CD4-positive, alpha-beta T cell treated with Interleukin-21 for 1 hour (primary cell): Measurements from ENCODE around the gene GTPBP1.

Source experiments
- DNase-seq: peaks from one replicate; pipeline ENCODE4 v3.0.0-alpha.2; 2020

GTPBP1 gene

DNA sequence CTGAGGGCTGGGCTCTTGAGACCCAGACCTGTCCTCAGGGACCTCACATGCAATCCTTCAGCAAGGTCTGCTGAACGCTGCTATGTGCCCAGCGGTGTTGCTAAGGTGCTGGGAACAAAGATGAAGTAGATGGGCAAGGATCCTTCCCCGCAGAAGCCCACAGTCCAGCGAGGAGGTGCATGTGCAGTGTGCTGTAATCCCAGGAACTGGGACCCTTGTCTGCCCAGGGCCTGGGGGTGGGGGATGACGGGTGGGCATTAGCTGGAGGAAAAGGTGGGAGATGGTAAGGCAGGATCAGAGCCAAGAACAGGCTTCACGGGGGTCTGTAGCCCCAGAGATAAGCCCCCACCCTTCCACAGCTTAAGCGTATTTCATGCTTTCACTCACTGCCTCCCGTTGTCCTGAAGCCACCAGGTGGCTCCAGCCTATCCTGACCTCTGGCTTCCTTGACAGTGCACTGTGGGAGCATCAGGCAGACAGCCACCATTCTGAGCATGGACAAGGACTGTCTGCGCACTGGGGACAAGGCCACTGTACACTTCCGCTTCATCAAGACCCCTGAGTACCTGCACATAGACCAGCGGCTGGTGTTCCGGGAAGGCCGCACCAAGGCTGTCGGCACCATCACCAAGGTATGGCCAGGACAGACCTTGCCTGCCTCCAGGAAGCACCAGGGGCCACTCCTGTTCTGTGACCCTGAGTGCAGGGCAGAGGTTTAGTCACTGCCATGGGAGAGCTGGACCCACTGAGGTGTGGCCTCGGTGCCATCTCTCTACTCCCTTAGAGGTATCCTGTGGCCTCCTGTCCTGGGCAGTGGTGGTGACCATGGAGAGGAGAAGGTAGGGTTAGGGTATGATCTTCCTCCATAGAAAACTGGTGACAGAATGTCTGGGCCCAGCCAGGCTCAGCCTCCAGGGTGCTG is 22.0 kb downstream of the GTPBP1 start:
- no peak for DNase-seq

DNA sequence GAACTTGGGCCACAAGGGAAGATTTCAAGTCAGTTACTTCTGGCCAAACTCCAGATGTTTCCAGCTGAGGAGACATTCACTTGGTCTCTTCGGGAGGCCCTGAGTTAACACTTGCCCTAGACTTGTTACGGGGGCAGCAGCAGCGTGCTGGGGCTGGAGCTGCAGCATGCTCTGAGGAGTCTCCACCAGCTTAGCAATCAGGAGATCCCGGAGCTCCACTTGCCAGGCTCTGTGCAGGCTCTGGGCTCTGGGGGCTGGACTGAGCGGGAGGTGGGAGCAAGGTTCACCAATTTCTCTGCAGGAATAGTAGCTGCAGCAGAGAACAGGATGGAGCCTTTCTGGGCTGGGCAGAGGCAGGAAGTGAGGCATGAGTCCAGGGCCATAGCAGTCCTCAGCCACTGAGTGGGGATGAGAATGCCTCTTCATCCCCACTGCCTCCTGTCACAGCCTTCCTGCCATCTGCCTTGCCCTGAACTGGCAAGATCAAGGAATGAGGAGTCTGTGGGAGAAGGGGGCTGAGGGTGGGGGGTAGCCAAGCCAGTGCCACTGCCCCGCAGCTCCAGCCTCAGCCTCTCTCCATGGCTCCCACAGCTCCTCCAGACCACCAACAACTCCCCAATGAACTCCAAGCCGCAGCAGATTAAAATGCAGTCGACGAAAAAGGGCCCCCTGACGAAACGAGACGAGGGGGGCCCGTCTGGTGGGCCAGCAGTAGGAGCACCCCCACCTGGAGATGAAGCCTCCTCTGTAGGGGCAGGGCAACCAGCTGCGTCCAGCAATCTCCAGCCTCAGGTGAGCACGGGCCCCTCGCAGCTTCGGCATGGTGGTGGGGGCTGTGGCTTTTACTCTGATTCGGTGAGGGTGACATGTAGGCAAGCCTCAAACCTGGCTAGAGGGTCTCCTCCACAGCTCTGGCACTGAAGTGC is 23.4 kb downstream of the GTPBP1 start:
- no peak for DNase-seq

DNA sequence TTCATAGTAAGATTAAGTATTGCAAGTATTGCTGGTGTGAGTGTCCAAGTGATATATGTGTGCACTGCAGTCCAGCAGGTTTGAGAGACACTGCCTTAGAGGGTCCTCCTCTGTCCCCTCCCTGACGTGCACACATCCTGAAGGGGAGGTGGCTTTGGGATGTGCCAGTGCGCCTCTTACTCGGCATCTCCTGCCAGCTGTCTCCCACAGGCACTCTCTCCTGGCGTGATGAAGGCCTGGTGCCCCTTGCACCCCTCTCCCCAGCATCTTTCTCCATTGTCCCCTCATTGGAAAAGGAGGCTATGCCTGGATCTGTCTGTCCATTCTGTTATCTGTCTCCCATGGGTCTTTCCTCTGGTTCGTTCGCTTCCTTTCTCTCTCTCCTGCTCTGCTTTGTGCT is 24.2 kb downstream of the GTPBP1 start:
- DNase-seq, result no peak

DNA sequence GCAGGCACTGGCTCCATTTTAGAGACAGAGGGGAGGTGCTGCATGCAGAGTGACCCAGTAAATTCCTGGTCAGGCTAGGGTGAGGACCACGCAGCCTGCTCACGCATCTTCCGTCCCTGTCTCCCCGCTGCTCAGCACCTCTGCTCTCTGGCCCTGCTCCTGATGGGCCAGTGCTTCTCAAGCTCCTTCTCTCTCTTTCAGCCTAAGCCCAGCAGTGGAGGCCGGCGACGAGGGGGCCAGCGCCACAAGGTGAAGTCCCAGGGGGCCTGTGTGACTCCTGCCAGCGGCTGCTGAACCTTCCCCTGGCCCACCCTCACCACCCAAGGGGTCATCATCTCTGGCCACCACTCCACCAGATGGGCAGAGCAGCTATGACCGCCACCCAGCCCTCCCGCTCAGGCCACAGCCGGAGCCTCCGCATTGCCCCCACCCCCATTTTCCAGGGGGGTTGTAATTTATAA is 24.7 kb downstream of the GTPBP1 start:
- no peak for DNase-seq

DNA sequence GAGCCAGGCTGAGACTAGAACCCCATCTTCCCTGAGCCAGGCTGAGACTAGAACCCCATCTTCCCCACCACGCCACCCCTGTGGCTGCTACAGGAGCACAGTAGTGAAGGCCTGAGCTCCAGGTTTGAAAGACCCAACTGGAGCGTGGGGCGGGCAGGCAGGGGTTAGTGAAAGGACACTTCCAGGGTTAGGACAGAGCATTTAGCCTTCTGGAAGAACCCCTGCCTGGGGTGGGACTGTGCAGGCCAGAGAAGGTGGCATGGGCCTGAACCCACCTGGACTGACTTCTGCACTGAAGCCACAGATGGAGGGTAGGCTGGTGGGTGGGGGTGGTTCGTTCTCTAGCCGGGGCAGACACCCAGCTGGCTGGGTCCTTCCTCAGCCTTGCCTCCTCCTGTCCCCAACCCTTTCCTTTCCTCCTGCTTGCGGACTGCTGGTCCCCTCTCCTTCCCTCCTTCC is 26.0 kb downstream of the GTPBP1 start:
- DNase-seq, result no peak

DNA sequence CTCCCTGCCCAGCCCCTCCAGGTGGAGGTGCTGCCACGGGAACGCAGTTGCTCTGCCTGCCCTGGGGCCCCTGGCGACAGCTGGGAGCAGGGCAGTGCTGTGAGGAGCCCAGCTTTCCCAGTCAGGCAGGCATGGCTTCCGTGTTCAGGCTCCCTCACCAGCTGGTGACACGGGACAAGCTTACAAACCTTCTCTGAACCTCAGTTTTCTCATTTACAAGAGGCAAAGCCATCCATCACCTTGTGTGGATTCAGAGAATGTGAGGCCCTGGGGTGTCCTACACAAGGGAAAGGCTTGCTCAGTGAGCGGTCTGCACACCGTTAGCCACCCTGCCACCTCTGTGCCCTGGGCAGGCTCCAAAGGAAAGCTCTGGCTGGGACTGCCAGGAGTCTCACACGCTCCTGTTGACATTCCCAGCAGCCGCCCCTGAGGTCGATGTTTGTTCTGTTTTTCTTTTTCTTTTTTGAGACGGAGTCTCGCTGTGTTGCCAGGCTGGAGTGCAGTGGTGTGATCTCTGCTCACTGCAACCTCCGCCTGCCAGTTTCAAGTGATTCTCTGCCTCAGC is 26.6 kb downstream of the GTPBP1 start:
- DNase-seq, result no peak

DNA sequence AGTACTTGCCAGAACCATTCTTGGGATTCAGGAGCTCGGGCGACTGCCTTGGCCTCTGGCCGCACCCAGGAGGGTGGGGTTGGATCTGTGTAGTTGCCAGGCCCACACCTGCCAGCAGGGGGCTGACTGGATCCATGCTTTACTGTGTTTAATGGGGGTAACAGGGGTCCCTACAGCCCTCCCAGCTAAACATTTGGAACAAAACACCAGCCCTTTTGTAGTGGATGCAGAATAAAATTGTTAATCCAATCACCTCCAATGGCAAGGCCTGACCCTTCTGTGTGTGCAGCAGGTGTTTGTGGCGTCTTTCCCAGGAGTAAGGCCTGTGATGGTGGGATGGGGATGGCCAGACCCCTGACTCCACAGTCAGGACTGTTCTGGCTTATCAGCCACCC is 27.6 kb downstream of the GTPBP1 start:
- DNase-seq, result peak; percentile 61

DNA sequence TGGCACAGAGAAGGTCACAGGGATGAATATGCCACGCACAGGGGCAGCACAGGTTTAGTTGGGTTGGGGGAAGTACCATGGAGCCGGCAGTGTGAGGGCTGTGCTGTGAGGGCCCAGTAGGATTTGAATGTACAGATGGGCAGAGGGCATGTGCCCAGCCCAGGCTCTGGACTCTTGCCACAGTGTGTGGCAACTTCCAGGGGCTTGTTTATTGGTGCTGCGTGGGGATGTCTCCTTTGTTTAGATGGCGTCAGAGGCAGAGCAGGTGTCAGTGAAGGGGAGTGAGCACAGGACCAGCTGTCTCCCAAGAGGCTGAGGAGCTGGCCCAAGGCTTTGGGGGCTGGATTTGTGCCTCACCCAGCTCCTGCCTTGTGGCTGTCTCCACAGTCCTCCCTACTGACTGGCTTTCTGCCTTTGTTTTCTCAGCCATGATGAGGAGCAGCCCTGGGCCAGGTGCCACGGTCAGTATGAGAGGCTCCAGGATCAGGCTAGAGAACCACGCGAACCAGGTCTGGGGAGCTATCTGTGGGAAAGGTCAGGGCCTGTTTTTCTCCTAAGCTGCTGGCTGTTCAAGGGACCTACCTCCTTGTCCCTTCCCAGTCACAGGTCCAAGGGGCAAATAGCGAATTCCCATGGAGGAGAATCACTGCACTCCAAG is 28.1 kb downstream of the GTPBP1 start:
- no peak for DNase-seq

DNA sequence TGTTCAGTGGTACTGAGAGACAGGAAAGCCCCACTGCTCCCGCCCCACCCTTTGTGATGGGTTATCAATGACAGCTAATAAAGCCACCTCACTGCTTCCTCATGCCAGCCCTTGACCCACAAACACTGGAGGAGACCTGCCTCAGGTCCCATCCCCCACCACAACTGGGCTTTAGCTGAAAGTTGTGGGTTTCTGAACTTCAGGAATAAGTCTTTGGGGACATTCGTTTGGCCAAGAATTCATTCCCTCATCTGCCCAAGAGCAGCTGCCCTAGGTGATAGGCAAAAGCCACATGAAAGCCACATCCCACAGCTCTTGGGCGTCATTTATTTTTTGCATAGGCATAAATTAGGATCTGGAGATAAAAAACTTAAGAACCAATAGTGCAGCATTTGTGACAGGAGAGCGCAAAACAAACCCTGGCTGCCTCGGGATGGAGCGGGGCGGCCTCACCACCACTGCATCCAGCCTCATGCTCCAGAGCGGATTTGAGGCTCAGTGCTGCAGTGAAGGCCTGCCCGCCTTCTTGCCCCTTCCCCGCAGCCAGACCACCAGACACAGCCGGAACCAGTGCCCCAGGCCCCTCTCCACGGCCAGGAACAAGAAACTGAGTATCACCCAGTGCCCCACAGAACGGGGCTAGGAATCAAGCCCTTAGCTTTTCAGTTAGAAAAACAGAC is 28.8 kb downstream of the GTPBP1 start:
- no peak for DNase-seq

DNA sequence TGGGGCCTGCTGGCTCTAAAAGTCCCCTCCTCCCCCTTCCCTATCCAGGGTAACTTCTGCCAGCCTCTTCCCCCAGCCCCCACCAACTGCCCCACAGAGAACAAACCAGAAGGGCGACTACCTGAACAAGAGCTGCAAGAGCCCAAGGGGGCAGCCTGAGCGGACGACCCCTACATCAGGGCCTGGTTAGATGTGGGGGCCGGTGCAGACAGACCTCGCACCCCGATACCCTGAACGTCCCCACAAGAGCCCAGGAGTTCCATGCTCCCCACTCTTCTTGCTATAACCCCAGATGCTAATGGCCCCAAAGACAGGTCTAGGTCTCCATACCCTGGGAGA is 29.4 kb downstream of the GTPBP1 start:
- no peak for DNase-seq

DNA sequence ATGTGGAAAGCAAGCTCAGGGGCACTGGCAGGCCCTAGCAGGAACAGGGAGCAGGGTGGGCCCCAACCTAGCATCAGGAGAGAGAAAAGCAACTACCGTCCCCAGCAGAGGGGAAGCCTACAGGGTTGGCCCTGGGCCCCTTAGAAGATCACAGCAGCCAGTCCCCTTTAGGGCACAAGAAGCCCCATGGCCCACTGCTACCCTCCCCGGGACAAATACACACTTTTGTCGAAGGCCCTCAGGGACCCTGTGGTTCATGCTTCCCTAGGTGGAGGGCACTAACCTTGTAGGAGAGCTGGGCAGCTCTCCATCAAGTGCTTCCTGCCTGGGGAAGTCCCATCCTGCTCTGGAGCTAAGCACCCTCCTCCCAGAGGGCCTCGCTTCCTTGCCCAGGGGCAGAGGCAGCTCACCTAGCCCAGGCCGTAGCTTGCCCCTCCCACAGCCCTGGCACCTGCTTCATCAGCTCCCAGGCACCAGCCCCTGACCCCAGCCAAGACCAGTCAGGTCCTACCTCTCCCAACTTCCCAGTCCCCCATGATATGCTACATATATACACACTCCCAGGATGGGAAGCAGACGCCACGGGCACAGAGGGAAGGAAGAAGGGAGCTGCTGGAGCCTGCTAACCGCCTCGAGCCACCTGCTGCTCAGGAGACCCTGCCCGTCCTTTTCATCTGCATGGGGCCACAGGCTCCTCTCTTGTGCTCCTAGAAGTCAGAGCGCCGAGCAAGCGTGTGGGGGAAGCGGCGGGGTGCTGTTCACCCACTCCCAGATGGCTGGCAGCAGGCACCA is 29.9 kb downstream of the GTPBP1 start:
- DNase-seq, result no peak

DNA sequence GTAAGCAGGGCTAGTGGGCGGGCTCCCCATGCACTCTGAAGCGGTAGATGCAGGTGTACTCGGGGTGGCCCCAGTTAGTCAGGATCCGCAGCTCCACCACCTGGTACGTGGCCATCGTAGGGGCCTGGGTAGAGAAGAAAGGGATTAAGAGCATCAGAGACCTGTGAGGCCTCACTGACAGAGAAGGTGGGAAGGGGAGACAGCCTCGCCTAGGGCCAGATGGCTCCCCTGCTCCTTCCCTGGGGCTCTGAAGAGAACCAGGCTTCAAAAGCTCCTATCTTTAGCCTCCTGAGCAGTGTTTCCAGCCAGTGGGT is 30.5 kb downstream of the GTPBP1 start:
- no peak for DNase-seq

DNA sequence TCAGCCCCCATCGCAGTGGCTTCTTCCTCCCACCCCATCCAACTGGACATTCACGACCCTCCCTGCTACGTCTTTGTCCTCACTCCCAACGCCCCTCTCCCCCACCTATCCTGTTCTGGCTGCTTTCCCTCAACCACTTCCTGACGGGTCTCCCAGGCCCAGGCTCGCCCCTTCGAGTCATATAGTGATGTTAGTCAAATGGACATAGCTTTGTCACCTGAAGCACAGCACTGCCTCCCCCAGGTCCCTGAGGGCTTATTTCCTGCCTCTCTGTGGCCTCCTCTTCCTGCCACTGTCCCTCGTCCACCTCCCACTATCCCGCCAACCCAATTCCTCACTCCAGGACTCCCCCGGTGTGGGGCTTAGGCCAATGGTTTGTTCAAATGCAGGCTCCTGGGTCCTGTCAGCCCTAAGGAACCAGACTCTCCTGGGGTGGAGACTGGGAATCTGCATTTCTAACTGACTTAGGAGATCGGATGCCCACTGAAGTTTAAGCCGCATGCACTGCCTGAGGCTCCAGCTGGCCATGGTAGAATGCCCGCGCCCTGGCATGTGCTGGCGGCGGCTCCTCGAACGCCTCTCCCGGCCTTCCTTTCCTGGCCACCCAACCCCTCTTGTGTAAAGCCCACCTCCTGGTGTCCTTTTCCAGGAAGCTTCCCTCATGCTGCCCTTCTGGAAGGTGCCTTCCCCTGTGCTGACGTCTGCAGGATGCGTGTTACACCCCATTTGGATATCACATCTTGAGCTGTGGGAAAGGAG is 31.7 kb downstream of the GTPBP1 start:
- DNase-seq, result no peak

DNA sequence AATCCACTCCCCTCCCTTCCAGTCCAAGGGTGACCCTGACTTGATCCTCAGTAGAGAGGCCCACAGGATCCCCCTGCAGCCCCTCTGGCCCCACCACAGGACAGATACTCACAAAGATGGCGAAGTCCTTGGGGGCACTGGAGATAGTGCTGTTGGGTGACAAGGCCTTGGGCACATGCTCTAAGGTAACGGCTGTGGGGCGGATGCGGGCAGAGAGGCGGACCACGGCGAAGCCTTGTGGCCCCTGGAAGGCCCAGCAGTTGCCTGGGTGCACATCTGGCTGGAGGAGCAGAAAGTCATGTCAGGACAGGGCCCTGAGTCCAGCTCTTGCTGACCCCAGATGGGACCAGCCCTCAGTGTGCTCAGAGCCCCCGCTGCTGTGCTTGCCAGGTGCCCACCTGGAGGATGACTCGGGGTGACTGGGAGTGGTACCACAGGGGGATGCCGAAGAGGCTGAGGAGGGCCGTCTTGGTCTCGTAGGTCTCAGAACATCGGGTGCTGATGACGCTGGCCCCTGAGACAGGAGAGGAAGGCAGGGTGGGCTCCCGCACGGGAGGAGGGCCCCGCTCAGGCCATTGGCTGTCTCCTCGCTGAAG is 32.8 kb downstream of the GTPBP1 start:
- DNase-seq, result no peak

DNA sequence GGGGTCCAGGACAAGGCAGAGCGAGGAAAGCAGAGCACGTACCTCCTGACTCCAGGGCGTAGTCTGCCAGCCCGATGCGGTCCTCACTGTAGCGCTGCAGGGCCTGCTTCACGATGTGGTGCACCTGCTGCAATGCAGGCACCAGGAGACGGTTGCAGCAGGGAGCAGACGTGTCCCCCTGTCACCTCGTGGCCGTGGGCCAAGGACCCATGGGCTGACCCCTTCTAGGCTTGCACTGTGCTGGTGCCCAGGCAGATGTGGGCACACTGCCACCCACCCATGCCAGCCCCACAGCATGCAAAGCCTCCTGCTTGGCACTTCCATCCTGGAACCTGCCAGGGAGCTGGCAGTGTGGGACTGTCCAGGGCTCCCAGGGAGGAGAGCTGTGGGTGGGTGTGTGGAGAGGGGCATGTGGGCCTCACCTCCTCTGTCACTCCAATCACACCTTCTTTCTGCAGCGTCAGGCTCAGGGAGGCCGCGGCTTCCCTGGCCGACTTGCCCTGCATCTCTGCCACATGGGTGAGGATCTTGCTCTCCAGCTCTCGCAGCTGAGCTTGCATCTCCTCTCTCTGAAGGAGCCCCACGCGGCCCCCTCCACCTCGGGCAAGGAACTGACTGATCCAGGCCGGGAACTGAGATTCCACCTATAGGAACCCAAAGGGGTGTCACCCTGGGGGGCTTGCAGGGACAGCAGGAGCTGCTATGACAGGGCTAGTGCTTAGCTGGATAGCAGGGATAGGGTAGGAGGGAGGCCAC is 33.7 kb downstream of the GTPBP1 start:
- DNase-seq, result no peak

DNA sequence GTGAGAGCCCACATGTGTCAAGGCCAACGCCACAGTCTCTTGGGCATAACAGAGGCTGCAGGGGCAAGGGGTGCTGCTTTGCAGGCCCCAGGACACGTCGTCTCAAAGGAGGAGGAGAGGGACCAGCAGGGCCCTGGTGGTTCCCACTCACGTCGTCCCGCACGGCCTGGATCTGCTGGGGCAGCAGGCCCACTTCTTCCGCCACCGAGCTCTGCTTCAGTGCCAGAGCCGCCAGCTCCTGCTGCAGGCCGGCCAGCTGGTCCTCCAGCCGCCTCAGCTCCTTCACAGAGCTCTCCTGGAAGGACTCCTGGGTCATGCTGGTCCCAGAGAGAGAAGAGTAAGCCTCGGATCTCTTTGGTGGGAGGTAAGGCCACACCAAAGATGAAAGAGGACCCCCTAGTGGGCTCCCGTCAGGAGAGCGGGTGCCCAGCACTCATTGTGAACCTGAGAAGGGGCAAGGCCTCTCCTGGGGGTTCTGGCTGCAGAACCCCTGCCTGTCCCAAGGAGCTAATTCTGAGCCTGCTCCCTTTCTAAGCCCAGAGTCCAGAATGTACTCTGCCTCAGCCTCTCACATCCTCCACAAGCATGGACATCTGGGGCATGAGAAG is 34.5 kb downstream of the GTPBP1 start:
- no peak for DNase-seq

DNA sequence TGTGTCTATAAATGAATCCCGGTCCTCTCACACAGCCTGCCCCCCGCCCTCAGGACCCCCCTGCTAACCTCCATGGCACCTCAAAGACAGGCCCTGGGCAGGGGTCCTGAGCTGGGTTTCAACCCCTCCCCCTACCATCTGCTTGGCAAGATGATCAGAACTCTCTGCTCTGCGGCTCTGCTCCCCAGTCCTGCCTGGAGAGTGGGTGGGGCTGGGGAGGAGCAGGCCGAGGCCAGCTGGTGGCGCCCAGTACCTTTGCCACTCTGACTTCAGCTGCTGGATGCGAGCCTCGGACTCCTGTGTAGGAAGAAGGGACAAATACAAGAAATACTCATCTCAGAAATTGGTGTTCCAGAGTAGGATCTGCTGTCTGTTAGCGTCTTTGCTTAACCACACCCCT is 35.0 kb downstream of the GTPBP1 start:
- no peak for DNase-seq

DNA sequence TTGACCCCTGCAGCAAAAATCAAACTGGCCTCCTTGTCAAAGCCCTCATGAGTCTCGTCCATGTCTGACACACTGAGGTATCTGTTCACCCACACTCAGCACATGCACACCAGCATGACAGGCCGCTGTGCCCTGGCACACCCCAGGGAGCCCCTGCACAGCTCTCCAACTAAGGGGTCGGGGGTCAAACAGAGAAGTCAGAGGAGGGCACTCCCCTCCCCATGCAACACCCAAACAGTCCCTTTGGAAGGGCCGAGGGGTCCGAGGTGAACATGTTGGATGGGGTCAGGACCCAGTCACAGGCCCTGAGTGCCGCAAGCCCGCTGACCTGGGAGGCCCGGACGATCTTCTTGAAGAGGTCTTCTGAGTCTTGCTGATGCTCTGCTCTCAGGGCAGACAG is 35.4 kb downstream of the GTPBP1 start:
- DNase-seq, result no peak

DNA sequence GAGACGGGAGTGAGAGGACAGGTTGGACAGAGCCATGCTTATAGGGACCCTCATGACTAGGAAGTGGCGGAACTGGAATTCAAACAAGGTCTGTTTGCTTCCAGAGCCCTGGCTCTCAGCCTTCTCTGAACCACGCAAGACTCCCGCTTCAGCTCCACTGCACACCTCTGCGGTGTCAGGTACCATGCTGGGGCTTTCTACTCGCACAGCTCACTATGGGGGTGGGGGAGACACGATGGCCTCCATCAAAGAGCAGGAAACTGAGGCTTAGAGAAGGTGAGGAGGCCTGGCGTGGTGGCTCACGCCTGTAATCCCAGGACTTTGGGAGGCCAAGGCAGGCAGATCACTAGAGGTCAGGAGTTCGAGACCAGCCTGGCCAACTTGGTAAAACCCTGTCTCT is 35.8 kb downstream of the GTPBP1 start:
- no peak for DNase-seq
